HCT116 (cell line): ENCODE data around the gene NFIB. TPM values are rescaled to one million over a fixed set of nuclear protein-coding genes. Genes with fewer than 3 reads are reported as not detected.

Experiments
- ATAC-seq: fragments of 200-7000 bp; cut with Tn5 transposase; 2 replicates; pipeline ENCODE4 v1.9.1; 2020; ENCODE audit warnings: mild to moderate bottlenecking, moderate library complexity
- BruUV-seq: library from RNA; stranded (reverse); fragments of 400-500 nt; replicated peaks from 2 replicates; lab custom pipeline; 2021; lab: Mats Ljungman, UMichigan
- CTCF ChIA-PET: fragments of 300-600 bp; sonication (Branson Sonifier 250); formaldehyde crosslinking; loops from one replicate; lab custom pipeline; 2021; ENCODE audit warnings: antibody characterized with exemption; lab: Charles Lee
- POLR2A ChIA-PET: fragments of 300-600, 350-600 bp; sonication (Branson Sonifier 250); formaldehyde crosslinking; loops from one replicate; lab custom pipeline; 2021; ENCODE audit warnings: antibody characterized with exemption; lab: Charles Lee
- RAD21 ChIA-PET, 2 experiments: fragments of 300-600 bp; sonication (Branson Sonifier 250); formaldehyde crosslinking; loops; one replicate each; lab custom pipeline; 2023; ENCODE audit warnings: low total read pairs in 2 of 2; ENCODE audit not compliant: uncharacterized antibody in 2 of 2, unreplicated experiment in 2 of 2, low non-redundant PET in 1 of 2; lab: Charles Lee
- DNase-seq: peaks from one replicate; pipeline ENCODE4 v3.0.0-alpha.2; 2010; ENCODE audit warnings: low read depth, low spot score
- H2AFZ ChIP-seq: fragments of 200-600 bp; shearing (Covaris generic), sonication (generic); 2 replicates; pipeline ENCODE4 v1.6.1; 2017; ENCODE audit warnings: low read depth, mixed run types, mixed read lengths, antibody characterized with exemption, low read length; ENCODE audit not compliant: poor library complexity, severe bottlenecking
- H3K27ac ChIP-seq: 2 replicates; pipeline ENCODE4 v1.5.1; 2012; ENCODE audit warnings: low read depth, low read length
- H3K27me3 ChIP-seq: fragments of 200-600 bp; sonication (generic); 2 replicates; pipeline ENCODE4 v1.6.1; 2016; ENCODE audit warnings: mixed run types, low read length, mixed read lengths; ENCODE audit not compliant: insufficient read depth
- H3K36me3 ChIP-seq, 2 experiments: fragments of 200-500 bp in 1 of 2; fragments of 200-600 bp in 1 of 2; sonication (Bioruptor generic) in 1 of 2; sonication (generic) in 1 of 2; 2 replicates each; pipeline versions ENCODE4 v1.5.1 to v1.6.1; 2014 to 2016; ENCODE audit warnings: low read length in 2 of 2, inconsistent platforms in 1 of 2, mixed read lengths in 1 of 2, mixed run types in 1 of 2; ENCODE audit not compliant: insufficient read depth in 2 of 2, control insufficient read depth in 1 of 2
- H3K4me1 ChIP-seq, 2 experiments: fragments of 200-600 bp in 1 of 2; sonication (generic) in 1 of 2; 2 replicates each; pipeline versions ENCODE4 v1.5.1 to v1.6.1; 2012 to 2017; ENCODE audit warnings: low read length in 2 of 2, inconsistent platforms in 1 of 2, mild to moderate bottlenecking in 1 of 2, mixed read lengths in 1 of 2, mixed run types in 1 of 2, moderate library complexity in 1 of 2; ENCODE audit not compliant: insufficient read depth in 2 of 2, control insufficient read depth in 1 of 2
- H3K4me2 ChIP-seq: fragments of 200-600 bp; sonication (generic); 2 replicates; pipeline ENCODE4 v1.6.1; 2017; ENCODE audit warnings: mixed run types, low read length, mixed read lengths
- H3K4me3 ChIP-seq, 2 experiments: fragments of 200-600 bp in 1 of 2; sonication (generic) in 1 of 2; replicated peaks in 1 of 2; 2 replicates each; pipeline ENCODE4 v1.5.1; 2011 to 2016; ENCODE audit warnings: low read length in 2 of 2, control low read depth in 1 of 2, low read depth in 1 of 2, mild to moderate bottlenecking in 1 of 2, mixed read lengths in 1 of 2, mixed run types in 1 of 2
- H3K79me2 ChIP-seq: fragments of 200-600 bp; sonication (generic); 2 replicates; pipeline ENCODE4 v1.6.1; 2017; ENCODE audit warnings: mild to moderate bottlenecking, mixed run types, low read length, moderate library complexity, mixed read lengths; ENCODE audit not compliant: insufficient read depth
- H3K9ac ChIP-seq: fragments of 200-600 bp; sonication (generic); 2 replicates; pipeline ENCODE4 v1.6.1; 2016; ENCODE audit warnings: low read length, mixed read lengths
- H3K9me2 ChIP-seq: fragments of 200-600 bp; sonication (generic), shearing (Covaris generic); 2 replicates; pipeline ENCODE4 v1.6.1; 2017; ENCODE audit warnings: mixed run types, mild to moderate bottlenecking, moderate library complexity; ENCODE audit not compliant: insufficient read depth
- H3K9me3 ChIP-seq, 2 experiments: fragments of 200-500 bp in 1 of 2; fragments of 200-600 bp in 1 of 2; sonication (Bioruptor generic) in 1 of 2; sonication (generic) in 1 of 2; 2 replicates each; pipeline ENCODE4 v1.6.1; 2014 to 2017; ENCODE audit warnings: low read length in 2 of 2, mixed read lengths in 2 of 2, inconsistent platforms in 1 of 2, low read depth in 1 of 2, mild to moderate bottlenecking in 1 of 2, mixed run types in 1 of 2, moderate library complexity in 1 of 2; ENCODE audit not compliant: control insufficient read depth in 1 of 2, insufficient read depth in 1 of 2
- H4K20me1 ChIP-seq: fragments of 200-600 bp; sonication (generic), shearing (Covaris generic); 2 replicates; pipeline ENCODE4 v1.6.1; 2017; ENCODE audit warnings: mixed run types, mild to moderate bottlenecking, moderate library complexity; ENCODE audit not compliant: insufficient read depth
- CBX3 ChIP-seq: IDR thresholded peaks from 2 replicates; pipeline ENCODE4 v1.6.1; 2012; ENCODE audit warnings: low read depth
- CEBPB ChIP-seq: IDR thresholded peaks from 2 replicates; pipeline ENCODE4 v1.6.1; 2012; ENCODE audit warnings: low read depth
- EGR1 ChIP-seq: IDR thresholded peaks from 2 replicates; pipeline ENCODE4 v1.6.1; 2012; ENCODE audit warnings: low read depth
- ELF1 ChIP-seq: IDR thresholded peaks from 2 replicates; pipeline ENCODE4 v1.6.1; 2012; ENCODE audit warnings: low read depth, borderline replicate concordance
- EZH2 ChIP-seq: fragments of 200-600 bp; sonication (generic); IDR thresholded peaks from 2 replicates; pipeline ENCODE4 v1.6.1; 2017; ENCODE audit warnings: antibody characterized with exemption, mixed run types
- FOSL1 ChIP-seq: IDR thresholded peaks from 2 replicates; pipeline ENCODE4 v1.6.1; 2012; ENCODE audit warnings: low read depth
- POLR2A ChIP-seq: IDR thresholded peaks from 2 replicates; pipeline ENCODE4 v1.7.0; 2011; ENCODE audit warnings: borderline replicate concordance; ENCODE audit not compliant: insufficient read depth, insufficient read length; ENCODE audit errors: extremely low read depth
- POLR2AphosphoS5 ChIP-seq: IDR thresholded peaks from 2 replicates; pipeline ENCODE4 v1.6.1; 2011; ENCODE audit warnings: mild to moderate bottlenecking, low read depth, low read length, moderate library complexity
- SIN3A ChIP-seq: IDR thresholded peaks from 2 replicates; pipeline ENCODE4 v1.6.1; 2012; ENCODE audit warnings: low read depth
- SP1 ChIP-seq: IDR thresholded peaks from 2 replicates; pipeline ENCODE4 v1.6.1; 2012; ENCODE audit warnings: low read depth
- YY1 ChIP-seq: IDR thresholded peaks from 2 replicates; pipeline ENCODE4 v1.6.1; 2011; ENCODE audit warnings: low read length, low read depth, moderate library complexity, mild to moderate bottlenecking; ENCODE audit not compliant: insufficient replicate concordance; ENCODE audit errors: extremely low read depth
- ZNF274 ChIP-seq: fragments of 200-500 bp; sonication (Bioruptor generic); IDR thresholded peaks from 2 replicates; pipeline ENCODE4 v1.6.1; 2014; ENCODE audit warnings: mild to moderate bottlenecking, low read depth, low read length, inconsistent platforms
- intact Hi-C: fragments of 100-400 bp; cut with micrococcal nuclease; formaldehyde crosslinking; loops from 2 replicates; pipeline ENCODE4 v1.10.0; 2022
- total RNA-seq: library from RNA; stranded (reverse); gene quantifications from one replicate; pipeline ENCODE4 v1.2.1, GENCODE V29; 2021; ENCODE audit not compliant: unreplicated experiment
- TF ChIP-seq, protein P1 (sequence below): IDR thresholded peaks from 2 replicates; pipeline ENCODE4 v1.6.1; 2012
- TF ChIP-seq, protein P2 (sequence below), 3 experiments: fragments of 200-600 bp in 1 of 3; sonication (generic) in 1 of 3; IDR thresholded peaks in 2 of 3; conservative IDR thresholded peaks in 1 of 3; 2 replicates each; pipeline ENCODE4 v1.5.1; 2012 to 2017; ENCODE audit warnings: low read depth in 2 of 3, low read length in 2 of 3, antibody characterized with exemption in 1 of 3, borderline replicate concordance in 1 of 3, control low read depth in 1 of 3, mild to moderate bottlenecking in 1 of 3, mixed read lengths in 1 of 3, mixed run types in 1 of 3, moderate library complexity in 1 of 3; ENCODE audit not compliant: insufficient read depth in 1 of 3
- TF ChIP-seq, protein P3 (sequence below): IDR thresholded peaks from 2 replicates; pipeline ENCODE4 v1.6.1; 2012

NFIB gene
- total RNA-seq, 1 experiment from 2014 or later = 6.6 TPM

DNA sequence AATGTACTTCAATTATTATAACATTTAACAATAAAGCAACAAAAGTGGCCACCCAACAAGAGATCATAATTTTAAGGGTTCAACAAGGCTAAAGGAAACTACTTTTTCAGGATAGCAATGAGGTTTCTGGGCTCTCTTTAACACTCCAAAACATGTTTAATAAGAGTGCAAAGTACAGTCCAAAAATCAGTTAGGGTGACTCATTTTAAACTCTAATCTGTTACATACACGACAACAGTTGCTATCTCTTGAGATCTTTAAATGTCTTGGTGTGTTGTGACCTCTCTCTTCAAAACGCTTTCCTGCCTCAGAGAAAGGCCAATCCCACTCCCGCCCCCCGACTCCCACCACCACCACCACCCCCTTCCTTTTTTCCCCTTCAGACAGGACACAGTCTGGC, 11.5 kb downstream of the NFIB start:
- BruUV-seq = no TSS peak
- POLR2A ChIA-PET = no interaction called here
- intact Hi-C loops = no loop called here
- no peak overlapping the region for H3K27ac ChIP-seq
- CTCF ChIA-PET = no interaction called here
- H3K27me3 ChIP-seq = no peaks in the 10 kb centered on the region
- no peak overlapping the region for H3K4me2 ChIP-seq
- H3K4me3 ChIP-seq = no peak overlapping the region
- H4K20me1 ChIP-seq = no peaks in the 10 kb centered on the region
- no peak overlapping the region for H3K9ac ChIP-seq
- ATAC-seq (no peak), DNase-seq (no peak)
- no peaks in the 10 kb centered on the region for H3K36me3 ChIP-seq
- RAD21 ChIA-PET = no interaction called here
- no peaks in the 10 kb centered on the region for H3K9me2 ChIP-seq
- H3K9me3 ChIP-seq = no peaks in the 10 kb centered on the region
- H2AFZ ChIP-seq = no peak overlapping the region
- no peaks in the 10 kb centered on the region for H3K4me1 ChIP-seq
- H3K79me2 ChIP-seq = no peaks in the 10 kb centered on the region
- TF ChIP-seq SIN3A (no peak), EGR1 (no peak), FOSL1 (no peak), POLR2A (no peak)
- TF ChIP-seq, protein P1, sequence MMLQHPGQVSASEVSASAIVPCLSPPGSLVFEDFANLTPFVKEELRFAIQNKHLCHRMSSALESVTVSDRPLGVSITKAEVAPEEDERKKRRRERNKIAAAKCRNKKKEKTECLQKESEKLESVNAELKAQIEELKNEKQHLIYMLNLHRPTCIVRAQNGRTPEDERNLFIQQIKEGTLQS = no peak

- no peak overlapping the region for H2AFZ ChIP-seq
- no peaks in the 10 kb centered on the region for H3K36me3 ChIP-seq
- H3K4me3 ChIP-seq = no peak overlapping the region
- BruUV-seq = no TSS peak
- no peaks in the 10 kb centered on the region for H3K9me2 ChIP-seq
- no peak overlapping the region for H3K4me2 ChIP-seq
- POLR2A ChIA-PET = no interaction called here
- intact Hi-C loops = no loop called here
- no peaks in the 10 kb centered on the region for H3K4me1 ChIP-seq
- no peaks in the 10 kb centered on the region for H3K27me3 ChIP-seq
- CTCF ChIA-PET = no interaction called here
- no peak overlapping the region for H3K27ac ChIP-seq
- no peaks in the 10 kb centered on the region for H3K9me3 ChIP-seq
- no peak for DNase-seq
- no peak for ATAC-seq
- no peaks in the 10 kb centered on the region for H4K20me1 ChIP-seq
- no peak overlapping the region for H3K9ac ChIP-seq
- RAD21 ChIA-PET = no interaction called here
- no peaks in the 10 kb centered on the region for H3K79me2 ChIP-seq
- TF ChIP-seq POLR2A = no peak
- TF ChIP-seq ELF1 = no peak
- TF ChIP-seq, protein P2, sequence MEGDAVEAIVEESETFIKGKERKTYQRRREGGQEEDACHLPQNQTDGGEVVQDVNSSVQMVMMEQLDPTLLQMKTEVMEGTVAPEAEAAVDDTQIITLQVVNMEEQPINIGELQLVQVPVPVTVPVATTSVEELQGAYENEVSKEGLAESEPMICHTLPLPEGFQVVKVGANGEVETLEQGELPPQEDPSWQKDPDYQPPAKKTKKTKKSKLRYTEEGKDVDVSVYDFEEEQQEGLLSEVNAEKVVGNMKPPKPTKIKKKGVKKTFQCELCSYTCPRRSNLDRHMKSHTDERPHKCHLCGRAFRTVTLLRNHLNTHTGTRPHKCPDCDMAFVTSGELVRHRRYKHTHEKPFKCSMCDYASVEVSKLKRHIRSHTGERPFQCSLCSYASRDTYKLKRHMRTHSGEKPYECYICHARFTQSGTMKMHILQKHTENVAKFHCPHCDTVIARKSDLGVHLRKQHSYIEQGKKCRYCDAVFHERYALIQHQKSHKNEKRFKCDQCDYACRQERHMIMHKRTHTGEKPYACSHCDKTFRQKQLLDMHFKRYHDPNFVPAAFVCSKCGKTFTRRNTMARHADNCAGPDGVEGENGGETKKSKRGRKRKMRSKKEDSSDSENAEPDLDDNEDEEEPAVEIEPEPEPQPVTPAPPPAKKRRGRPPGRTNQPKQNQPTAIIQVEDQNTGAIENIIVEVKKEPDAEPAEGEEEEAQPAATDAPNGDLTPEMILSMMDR (IDR thresholded peaks at IDR 0.05 in 2 of 3, conservative IDR thresholded peaks at IDR 0.05 in 1 of 3; ENCODE audit: borderline replicate concordance in 1 of 3, insufficient read depth in 1 of 3, low read depth in 2 of 3, low read length in 2 of 3) = no peak
- no peak for TF ChIP-seq CEBPB
- TF ChIP-seq, protein P3, sequence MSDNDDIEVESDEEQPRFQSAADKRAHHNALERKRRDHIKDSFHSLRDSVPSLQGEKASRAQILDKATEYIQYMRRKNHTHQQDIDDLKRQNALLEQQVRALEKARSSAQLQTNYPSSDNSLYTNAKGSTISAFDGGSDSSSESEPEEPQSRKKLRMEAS = no peak
- TF ChIP-seq EZH2 = no peak
- TF ChIP-seq FOSL1 = no peak
- TF ChIP-seq, protein P1 = no peak
- TF ChIP-seq EGR1 = no peak
- no peak for TF ChIP-seq SIN3A
- TF ChIP-seq POLR2AphosphoS5 = no peak
- TF ChIP-seq ZNF274 = no peak
- no peak for TF ChIP-seq CBX3
- TF ChIP-seq YY1 = no peak
- no peak for TF ChIP-seq SP1
These were observed 12.3 kb downstream of the NFIB start for GRCh38 chr9:14301583-14302021.
